ENCODE data around the gene ERBB4. TPM values are rescaled to one million over a fixed set of nuclear protein-coding genes. Genes with fewer than 3 reads are reported as not detected.

The ERBB4 gene
- total and polyA plus RNA-seq, 3 experiments from 2014 or later = not detected

GRCh38 chr2:212337486-212338343 lies 200.9 kb downstream of the ERBB4 start:
- no peaks in the 10 kb centered on the region for H3K9me3 ChIP-seq (ENCODE audit: low read length)
- no peaks in the 10 kb centered on the region for H3K36me3 ChIP-seq (ENCODE audit: insufficient read depth, low read length)
- DNase-seq = no peak
- H3K27me3 Mint-ChIP-seq = no peaks in the 10 kb centered on the region
- POLR2A ChIA-PET = no interaction called here
- no peaks in the 10 kb centered on the region for H3K4me1 ChIP-seq (ENCODE audit: insufficient read depth, low read length)
- H3K27ac ChIP-seq (ENCODE audit: low read depth, low read length) = no peak overlapping the region
- no peaks in the 10 kb centered on the region for H3K36me3 Mint-ChIP-seq
- no peak overlapping the region for H3K27ac Mint-ChIP-seq
- H3K4me3 ChIP-seq (ENCODE audit: low read length) = no peak overlapping the region
- no peak overlapping the region for H3K4me3 Mint-ChIP-seq
- CTCF ChIA-PET = no interaction called here
- H3K9me3 Mint-ChIP-seq = peaks cover under 1 to 17% (median 2%) of the 10 kb centered on the region in 5 donors
- H3K4me1 Mint-ChIP-seq = no peaks in the 10 kb centered on the region
- H3K27me3 ChIP-seq (ENCODE audit: insufficient read depth, low read length, poor library complexity, severe bottlenecking) = no peaks in the 10 kb centered on the region

DNA sequence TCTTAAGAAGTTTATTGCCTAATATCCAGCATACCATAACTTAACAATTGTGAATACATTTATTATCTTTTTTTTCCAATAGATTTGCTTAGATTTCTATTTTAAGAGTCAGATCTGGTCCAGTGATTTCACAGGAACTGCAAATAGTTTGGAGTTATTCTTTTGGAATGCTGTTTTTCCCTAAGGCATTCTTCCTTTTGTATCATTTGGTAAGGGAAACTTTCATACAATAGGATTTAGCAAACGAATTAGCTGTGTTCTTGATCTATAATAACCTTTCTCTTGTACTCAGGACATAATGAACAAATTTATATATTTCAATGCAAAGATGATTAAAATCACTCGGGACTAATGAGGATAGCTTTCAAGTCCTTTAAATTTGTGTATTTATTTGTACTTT lies 201.6 kb downstream of the ERBB4 start:
- no peaks in the 10 kb centered on the region for H3K4me1 ChIP-seq (ENCODE audit: insufficient read depth, low read length)
- H3K27me3 ChIP-seq (ENCODE audit: insufficient read depth, low read length, poor library complexity, severe bottlenecking) = no peaks in the 10 kb centered on the region
- Mint-ChIP-seq H3K4me1 (no peaks in the 10 kb centered on the region), H3K27ac (no peak overlapping the region), H3K36me3 (no peaks in the 10 kb centered on the region), H3K27me3 (no peaks in the 10 kb centered on the region), H3K9me3 (peaks cover 0 to 19% (median 4%) of the 10 kb centered on the region in 5 donors), H3K4me3 (no peak overlapping the region)
- POLR2A ChIA-PET = no interaction called here
- H3K9me3 ChIP-seq (ENCODE audit: low read length) = no peaks in the 10 kb centered on the region
- CTCF ChIA-PET = no interaction called here
- no peak overlapping the region for H3K27ac ChIP-seq (ENCODE audit: low read depth, low read length)
- DNase-seq = no peak
- H3K36me3 ChIP-seq (ENCODE audit: insufficient read depth, low read length) = no peaks in the 10 kb centered on the region
- no peak overlapping the region for H3K4me3 ChIP-seq (ENCODE audit: low read length)

- Mint-ChIP-seq H3K9me3 (peaks cover 0 to 22% (median 5%) of the 10 kb centered on the region in 5 donors), H3K27ac (no peak overlapping the region), H3K4me3 (no peak overlapping the region), H3K4me1 (no peaks in the 10 kb centered on the region), H3K36me3 (no peaks in the 10 kb centered on the region), H3K27me3 (no peaks in the 10 kb centered on the region)
- Histone ChIP-seq H3K9me3 (ENCODE audit: low read length) (no peaks in the 10 kb centered on the region), H3K27me3 (ENCODE audit: insufficient read depth, low read length, poor library complexity, severe bottlenecking) (no peaks in the 10 kb centered on the region), H3K36me3 (ENCODE audit: insufficient read depth, low read length) (no peaks in the 10 kb centered on the region), H3K27ac (ENCODE audit: low read depth, low read length) (no peak overlapping the region), H3K4me3 (ENCODE audit: low read length) (no peak overlapping the region), H3K4me1 (ENCODE audit: insufficient read depth, low read length) (no peaks in the 10 kb centered on the region)
- POLR2A ChIA-PET = no interaction called here
- DNase-seq = no peak
- CTCF ChIA-PET = no interaction called here
Observed at GRCh38 chr2:212330263-212330662, 208.3 kb downstream of the ERBB4 start.

GRCh38 chr2:212328712-212329496 lies 209.7 kb downstream of the ERBB4 start:
- Histone ChIP-seq H3K27ac (ENCODE audit: low read depth, low read length) (no peak overlapping the region), H3K27me3 (ENCODE audit: insufficient read depth, low read length, poor library complexity, severe bottlenecking) (no peaks in the 10 kb centered on the region), H3K9me3 (ENCODE audit: low read length) (no peaks in the 10 kb centered on the region), H3K4me3 (ENCODE audit: low read length) (no peak overlapping the region), H3K4me1 (ENCODE audit: insufficient read depth, low read length) (no peaks in the 10 kb centered on the region), H3K36me3 (ENCODE audit: insufficient read depth, low read length) (no peaks in the 10 kb centered on the region)
- Mint-ChIP-seq H3K36me3 (no peaks in the 10 kb centered on the region), H3K27ac (no peak overlapping the region), H3K4me3 (no peak overlapping the region), H3K9me3 (peaks cover 0 to 22% (median 3%) of the 10 kb centered on the region in 5 donors), H3K4me1 (no peaks in the 10 kb centered on the region), H3K27me3 (no peaks in the 10 kb centered on the region)
- POLR2A ChIA-PET = no interaction called here
- DNase-seq = no peak
- CTCF ChIA-PET = no interaction called here

DNA sequence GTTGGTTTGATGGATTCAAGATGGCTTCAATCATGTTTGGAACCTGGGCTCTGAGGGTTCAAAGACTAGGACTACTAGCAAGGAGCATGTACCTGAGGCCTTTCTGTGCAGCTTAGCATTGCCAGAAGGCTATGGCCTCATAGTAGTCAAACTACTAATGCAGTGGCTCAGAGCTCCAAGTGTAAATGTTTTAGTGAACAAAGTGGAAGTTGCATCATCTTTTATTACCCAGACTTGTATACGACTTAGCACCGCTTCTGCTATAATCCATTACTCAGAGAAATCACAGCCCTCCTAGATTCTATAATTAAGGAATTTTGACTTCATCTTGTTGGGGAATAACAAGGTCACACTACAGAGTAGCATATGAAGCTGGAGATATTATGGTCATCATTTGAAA lies 210.5 kb downstream of the ERBB4 start:
- Histone ChIP-seq H3K4me3 (ENCODE audit: low read length) (no peak overlapping the region), H3K9me3 (ENCODE audit: low read length) (no peaks in the 10 kb centered on the region), H3K4me1 (ENCODE audit: insufficient read depth, low read length) (no peaks in the 10 kb centered on the region), H3K36me3 (ENCODE audit: insufficient read depth, low read length) (no peaks in the 10 kb centered on the region), H3K27me3 (ENCODE audit: insufficient read depth, low read length, poor library complexity, severe bottlenecking) (no peaks in the 10 kb centered on the region), H3K27ac (ENCODE audit: low read depth, low read length) (no peak overlapping the region)
- no peak for DNase-seq
- H3K36me3 Mint-ChIP-seq = no peaks in the 10 kb centered on the region
- POLR2A ChIA-PET = no interaction called here
- no peak overlapping the region for H3K27ac Mint-ChIP-seq
- CTCF ChIA-PET = no interaction called here
- no peak overlapping the region for H3K4me3 Mint-ChIP-seq
- no peaks in the 10 kb centered on the region for H3K27me3 Mint-ChIP-seq
- peaks cover 0 to 19% (median 3%) of the 10 kb centered on the region in 5 donors for H3K9me3 Mint-ChIP-seq
- H3K4me1 Mint-ChIP-seq = no peaks in the 10 kb centered on the region

DNA sequence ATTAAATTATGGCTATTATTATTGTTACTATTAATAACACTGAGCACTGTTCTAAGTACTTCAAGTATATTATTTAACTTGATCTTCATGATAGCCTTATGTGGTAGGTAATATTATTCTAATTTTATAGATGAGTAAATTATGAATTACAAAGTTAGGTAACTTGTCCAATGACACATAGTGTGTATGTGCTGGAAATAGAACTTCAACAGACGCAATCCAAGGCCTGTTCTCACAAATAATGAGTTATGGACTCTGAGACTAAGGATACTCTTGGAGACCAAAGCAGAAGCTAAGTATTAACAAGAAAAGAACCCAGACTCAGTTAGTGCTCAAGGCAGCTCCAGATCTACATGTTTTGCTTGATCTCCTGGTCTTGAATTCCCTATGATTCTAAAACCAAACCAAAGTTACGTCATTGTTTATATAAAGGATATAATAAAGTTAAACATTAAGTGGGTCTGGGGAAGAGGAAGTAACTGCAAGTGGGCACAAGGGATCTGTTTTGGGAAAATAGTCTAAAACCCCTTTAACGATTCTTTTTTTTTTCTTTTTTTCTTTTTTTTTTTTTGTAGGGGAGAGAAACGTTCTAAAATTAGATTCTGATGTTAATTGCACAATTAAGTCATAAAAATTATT lies 211.3 kb downstream of the ERBB4 start:
- ChIA-PET CTCF (no interaction called here), POLR2A (no interaction called here)
- Mint-ChIP-seq H3K27me3 (no peaks in the 10 kb centered on the region), H3K36me3 (no peaks in the 10 kb centered on the region), H3K4me3 (no peak overlapping the region), H3K27ac (no peak overlapping the region), H3K4me1 (no peaks in the 10 kb centered on the region), H3K9me3 (peaks cover 0 to 18% (median 5%) of the 10 kb centered on the region in 5 donors)
- no peak overlapping the region for H3K4me3 ChIP-seq (ENCODE audit: low read length)
- no peak for DNase-seq
- H3K9me3 ChIP-seq (ENCODE audit: low read length) = no peaks in the 10 kb centered on the region
- no peaks in the 10 kb centered on the region for H3K36me3 ChIP-seq (ENCODE audit: insufficient read depth, low read length)
- H3K27ac ChIP-seq (ENCODE audit: low read depth, low read length) = no peak overlapping the region
- no peaks in the 10 kb centered on the region for H3K27me3 ChIP-seq (ENCODE audit: insufficient read depth, low read length, poor library complexity, severe bottlenecking)
- no peaks in the 10 kb centered on the region for H3K4me1 ChIP-seq (ENCODE audit: insufficient read depth, low read length)

GRCh38 chr2:212318636-212319035 lies 220.0 kb downstream of the ERBB4 start:
- H3K4me3 Mint-ChIP-seq = no peak overlapping the region
- Histone ChIP-seq H3K27ac (ENCODE audit: low read depth, low read length) (no peak overlapping the region), H3K4me1 (ENCODE audit: insufficient read depth, low read length) (no peaks in the 10 kb centered on the region), H3K36me3 (ENCODE audit: insufficient read depth, low read length) (no peaks in the 10 kb centered on the region), H3K9me3 (ENCODE audit: low read length) (peaks cover 4% of the 10 kb centered on the region), H3K27me3 (ENCODE audit: insufficient read depth, low read length, poor library complexity, severe bottlenecking) (no peaks in the 10 kb centered on the region), H3K4me3 (ENCODE audit: low read length) (no peak overlapping the region)
- H3K27ac Mint-ChIP-seq = no peak overlapping the region
- no peak for DNase-seq
- no peaks in the 10 kb centered on the region for H3K27me3 Mint-ChIP-seq
- ChIA-PET CTCF (no interaction called here), POLR2A (no interaction called here)
- H3K9me3 Mint-ChIP-seq = peaks cover 0 to 14% (median 7%) of the 10 kb centered on the region in 5 donors
- H3K4me1 Mint-ChIP-seq = no peaks in the 10 kb centered on the region
- H3K36me3 Mint-ChIP-seq = no peaks in the 10 kb centered on the region

- Histone ChIP-seq H3K4me3 (ENCODE audit: low read length) (no peak overlapping the region), H3K4me1 (ENCODE audit: insufficient read depth, low read length) (no peaks in the 10 kb centered on the region), H3K27ac (ENCODE audit: low read depth, low read length) (no peak overlapping the region), H3K36me3 (ENCODE audit: insufficient read depth, low read length) (no peaks in the 10 kb centered on the region), H3K27me3 (ENCODE audit: insufficient read depth, low read length, poor library complexity, severe bottlenecking) (no peaks in the 10 kb centered on the region), H3K9me3 (ENCODE audit: low read length) (peaks cover 4% of the 10 kb centered on the region)
- POLR2A ChIA-PET = no interaction called here
- H3K4me1 Mint-ChIP-seq = no peaks in the 10 kb centered on the region
- H3K27me3 Mint-ChIP-seq = no peaks in the 10 kb centered on the region
- H3K4me3 Mint-ChIP-seq = no peak overlapping the region
- H3K36me3 Mint-ChIP-seq = no peaks in the 10 kb centered on the region
- peaks cover 0 to 18% (median 6%) of the 10 kb centered on the region in 5 donors for H3K9me3 Mint-ChIP-seq
- DNase-seq = no peak
- H3K27ac Mint-ChIP-seq = no peak overlapping the region
- CTCF ChIA-PET = no interaction called here
Observed at GRCh38 chr2:212314680-212315079, 223.9 kb downstream of the ERBB4 start.

Data from CD8-positive, alpha-beta memory T cell (primary cell).